ENCODE measurements around the gene NEXN. TPM values are rescaled to one million over a fixed set of nuclear protein-coding genes. Genes with fewer than 3 reads are reported as not detected.

The NEXN gene
- total RNA-seq, 1 donor from 2014 or later: 0.31 TPM

Other genes with a start within 250 kb of the NEXN start
- gene ZZZ3, start 206.0 kb upstream of the NEXN start, total RNA-seq: 41.8 and 47.8 TPM in 2 replicates
- gene USP33, start 128.8 kb upstream of the NEXN start, total RNA-seq: 49.9 and 53.1 TPM in 2 replicates
- gene MIGA1, start 109.0 kb upstream of the NEXN start, total RNA-seq: 8.0 and 8.6 TPM in 2 replicates
- 268 and 278 TPM in 2 replicates for gene FUBP1, start 90.4 kb downstream of the NEXN start, total RNA-seq
- 10.2 and 10.3 TPM in 2 replicates for gene DNAJB4, start 116.3 kb downstream of the NEXN start, total RNA-seq
- gene GIPC2, start 157.3 kb downstream of the NEXN start, total RNA-seq: 0.05 TPM in 1 of 2 replicates, not detected in the other

All from activated T-helper 1 cell treated with anti-CD3 and anti-CD28 coated beads, Interleukin-12 subunit alpha, Interleukin-12 subunit beta, Interleukin-2, Interleukin-4 antibody, amounts not matched to agents 30 ng/mL and 10 ng/mL and 1 ng/mL, durations not matched to agents 14 hours and 24 hours and 36 hours (primary cell).